Skeletal muscle satellite cell (primary cell): Measurements from ENCODE around the gene ISM1.

ENCODE experiments used
- H3K27me3 ChIP-seq: 2 replicates; pipeline ENCODE4 v1.7.0; 2013; ENCODE audit warnings: low read length; ENCODE audit not compliant: control insufficient read depth, insufficient read depth
- H3K36me3 ChIP-seq: 2 replicates; pipeline ENCODE4 v1.7.0; 2013; ENCODE audit warnings: mild to moderate bottlenecking, control low read depth, low read length; ENCODE audit not compliant: insufficient read depth
- H3K4me1 ChIP-seq: 2 replicates; pipeline ENCODE4 v1.7.0; 2013; ENCODE audit warnings: low read length; ENCODE audit not compliant: control insufficient read depth, insufficient read depth
- H3K4me2 ChIP-seq: 2 replicates; pipeline ENCODE4 v1.7.0; 2013; ENCODE audit warnings: mild to moderate bottlenecking, low read length
- H3K4me3 ChIP-seq: 2 replicates; pipeline ENCODE4 v1.7.0; 2013; ENCODE audit warnings: low read length
- H3K9ac ChIP-seq: 2 replicates; pipeline ENCODE4 v1.7.0; 2013; ENCODE audit warnings: mild to moderate bottlenecking, low read depth, low read length, moderate library complexity
- H3K9me3 ChIP-seq: replicated peaks from 2 replicates; pipeline ENCODE4 v1.7.0; 2013; ENCODE audit warnings: mild to moderate bottlenecking, control low read depth, low read length

ISM1 gene

DNA sequence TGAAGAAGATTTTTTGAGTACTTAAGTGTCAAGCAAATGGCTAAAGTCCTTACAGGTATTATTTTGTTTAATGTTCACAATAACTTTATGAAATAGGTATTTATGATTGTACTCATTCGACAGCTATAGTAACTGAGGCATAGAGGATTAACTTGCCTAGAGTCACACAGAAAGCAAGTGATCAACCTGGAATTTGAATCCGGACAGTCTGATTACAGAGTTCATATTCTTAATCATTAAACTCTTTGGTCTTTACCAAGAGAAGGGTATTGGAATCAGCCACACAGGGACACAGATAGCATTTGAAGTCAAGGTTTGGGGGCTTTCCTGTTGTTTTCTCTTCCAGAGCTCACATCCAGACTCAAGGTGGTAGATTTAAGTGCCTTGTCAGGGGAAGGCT is 69.7 kb downstream of the ISM1 start:
- Histone ChIP-seq H3K9me3 (no peaks in the 10 kb centered on the region), H3K4me1 (no peaks in the 10 kb centered on the region), H3K4me2 (no peak overlapping the region), H3K27me3 (peaks cover 4% of the 10 kb centered on the region), H3K36me3 (no peaks in the 10 kb centered on the region), H3K9ac (no peak overlapping the region), H3K4me3 (no peak overlapping the region)

DNA sequence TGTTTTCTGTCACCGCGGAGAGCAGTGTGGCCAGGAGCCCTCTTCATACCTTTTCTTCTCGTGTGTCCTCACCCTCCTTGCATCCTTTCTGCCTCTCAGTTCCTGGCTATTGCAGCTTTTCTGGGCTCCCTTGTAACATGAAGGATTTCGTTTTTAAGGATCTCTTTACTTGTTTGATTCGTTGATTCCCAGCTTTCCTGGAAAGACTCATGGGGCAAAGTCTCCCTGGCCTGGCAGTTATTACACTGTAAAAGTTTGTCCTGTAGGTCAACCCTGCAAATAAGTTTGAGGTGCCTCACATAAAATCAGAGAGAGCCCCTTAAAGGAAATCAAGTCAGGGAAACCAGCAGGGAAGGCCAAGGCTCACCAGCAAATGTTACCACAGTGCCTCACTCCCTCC is 70.1 kb downstream of the ISM1 start:
- Histone ChIP-seq H3K36me3 (no peaks in the 10 kb centered on the region), H3K4me2 (no peak overlapping the region), H3K4me1 (no peaks in the 10 kb centered on the region), H3K27me3 (peaks cover 4% of the 10 kb centered on the region), H3K9ac (no peak overlapping the region), H3K4me3 (no peak overlapping the region), H3K9me3 (no peaks in the 10 kb centered on the region)

- Histone ChIP-seq H3K4me1 (no peaks in the 10 kb centered on the region), H3K9ac (no peak overlapping the region), H3K36me3 (no peaks in the 10 kb centered on the region), H3K4me2 (no peak overlapping the region), H3K27me3 (peaks cover 4% of the 10 kb centered on the region), H3K9me3 (no peaks in the 10 kb centered on the region), H3K4me3 (no peak overlapping the region)
These were observed 71.3 kb downstream of the ISM1 start for GRCh38 chr20:13292201-13292885.

- Histone ChIP-seq H3K4me2 (no peak overlapping the region), H3K4me3 (no peak overlapping the region), H3K36me3 (no peaks in the 10 kb centered on the region), H3K9ac (no peak overlapping the region), H3K27me3 (peaks cover 4% of the 10 kb centered on the region), H3K9me3 (no peaks in the 10 kb centered on the region), H3K4me1 (no peaks in the 10 kb centered on the region)
These were observed 73.4 kb downstream of the ISM1 start for GRCh38 chr20:13294522-13294921.

DNA sequence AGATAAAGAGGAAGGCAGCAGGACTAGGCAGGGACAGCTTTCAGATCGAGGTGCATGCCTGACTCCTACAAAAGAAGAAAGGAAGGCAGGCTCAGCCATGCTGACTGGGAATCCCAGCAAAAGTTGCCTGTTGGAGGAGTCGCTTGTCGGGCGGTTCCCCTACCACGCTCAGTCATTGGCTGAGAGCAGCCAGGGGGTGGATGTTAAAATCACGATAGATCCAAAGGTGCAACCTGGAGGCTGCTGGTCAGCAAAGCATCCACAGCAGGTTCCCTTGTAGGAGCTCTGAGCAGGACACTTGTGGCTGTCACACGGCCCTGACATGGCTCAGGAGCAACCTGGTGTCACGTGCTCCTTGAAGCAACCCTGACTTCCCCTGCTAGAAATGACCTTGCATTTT is 74.6 kb downstream of the ISM1 start:
- no peak overlapping the region for H3K9ac ChIP-seq

DNA sequence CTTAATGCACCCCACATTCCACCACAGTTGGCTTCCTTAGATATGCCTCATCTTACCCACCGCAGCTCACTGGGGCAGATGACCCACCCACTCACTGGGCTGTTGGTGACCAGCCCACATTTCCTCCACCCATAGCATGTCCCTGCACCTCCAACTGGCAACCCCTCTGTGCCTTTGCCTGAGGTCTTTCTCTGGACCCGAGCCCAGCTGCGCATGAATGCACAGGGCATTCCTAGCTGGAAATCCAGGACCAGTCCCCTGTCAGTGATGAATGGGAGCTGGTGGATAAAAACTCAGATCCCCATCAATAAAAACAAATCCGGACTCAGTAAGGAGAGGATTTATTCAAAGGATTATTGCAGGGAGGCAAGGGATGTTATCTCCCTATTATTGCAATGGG is 75.0 kb downstream of the ISM1 start:
- no peak overlapping the region for H3K4me3 ChIP-seq
- no peak overlapping the region for H3K4me2 ChIP-seq
- H3K4me1 ChIP-seq: no peaks in the 10 kb centered on the region
- H3K36me3 ChIP-seq: no peaks in the 10 kb centered on the region
- H3K27me3 ChIP-seq: peaks cover 4% of the 10 kb centered on the region
- no peak overlapping the region for H3K9ac ChIP-seq
- no peaks in the 10 kb centered on the region for H3K9me3 ChIP-seq

More for the DNA sequence above, 74.6 kb downstream of the ISM1 start:
- Histone ChIP-seq H3K4me3 (no peak overlapping the region), H3K4me2 (no peak overlapping the region), H3K36me3 (no peaks in the 10 kb centered on the region), H3K4me1 (no peaks in the 10 kb centered on the region), H3K27me3 (peaks cover 4% of the 10 kb centered on the region), H3K9me3 (no peaks in the 10 kb centered on the region)

DNA sequence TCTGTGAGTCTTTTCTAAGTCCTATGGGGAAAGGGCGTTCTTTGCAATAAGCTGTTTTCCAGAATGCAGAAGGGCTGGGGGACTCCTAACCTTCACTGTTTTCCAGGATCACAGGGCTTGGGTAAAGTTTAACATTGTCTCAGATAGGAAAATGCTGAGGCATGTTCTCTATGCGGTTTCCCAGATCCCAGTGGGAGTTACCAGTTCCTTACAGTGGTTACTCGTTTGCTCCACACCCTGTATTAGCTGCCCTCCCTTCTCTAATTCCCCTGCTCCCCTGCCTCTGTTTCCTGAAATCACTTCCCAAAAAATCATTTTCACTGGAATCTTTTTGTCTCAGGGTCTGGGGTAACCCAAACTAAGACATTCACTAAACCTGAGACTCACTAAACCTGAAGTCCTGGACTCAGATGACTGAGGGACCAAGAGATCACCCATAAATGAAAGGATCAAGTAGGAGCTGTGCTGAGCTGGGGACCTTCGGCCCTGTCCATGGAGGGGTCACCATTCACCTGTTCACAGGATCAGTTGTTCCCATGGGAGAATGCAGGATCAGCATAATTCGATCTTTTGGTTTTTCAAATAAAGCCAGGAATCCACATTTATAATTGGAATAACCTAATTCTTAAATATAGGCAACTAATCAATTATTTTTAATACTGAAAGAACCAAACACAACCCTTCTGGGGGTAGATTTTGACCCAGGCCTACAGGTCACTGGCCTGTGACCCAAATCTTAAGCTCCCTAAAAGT is 76.2 kb downstream of the ISM1 start:
- H3K4me3 ChIP-seq: no peak overlapping the region

DNA sequence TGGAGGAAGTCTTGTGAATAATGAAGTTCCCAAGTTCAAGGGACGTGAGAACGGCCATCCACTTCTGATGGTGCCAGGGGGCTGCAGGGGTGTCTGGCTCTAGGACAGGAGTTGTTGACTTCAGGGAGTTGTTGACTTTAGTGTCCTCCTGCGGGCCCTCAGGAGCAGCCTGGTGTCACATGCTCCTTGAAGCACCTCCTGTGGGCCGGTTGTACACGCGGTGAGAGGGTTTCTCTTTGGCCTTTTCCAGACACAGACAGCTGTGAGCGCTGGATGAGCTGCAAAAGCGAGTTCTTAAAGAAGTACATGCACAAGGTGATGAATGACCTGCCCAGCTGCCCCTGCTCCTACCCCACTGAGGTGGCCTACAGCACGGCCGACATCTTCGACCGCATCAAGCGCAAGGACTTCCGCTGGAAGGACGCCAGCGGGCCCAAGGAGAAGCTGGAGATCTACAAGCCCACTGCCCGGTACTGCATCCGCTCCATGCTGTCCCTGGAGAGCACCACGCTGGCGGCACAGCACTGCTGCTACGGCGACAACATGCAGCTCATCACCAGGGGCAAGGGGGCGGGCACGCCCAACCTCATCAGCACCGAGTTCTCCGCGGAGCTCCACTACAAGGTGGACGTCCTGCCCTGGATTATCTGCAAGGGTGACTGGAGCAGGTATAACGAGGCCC is 77.8 kb downstream of the ISM1 start:
- Histone ChIP-seq H3K9me3 (no peaks in the 10 kb centered on the region), H3K9ac (no peak overlapping the region), H3K36me3 (no peaks in the 10 kb centered on the region), H3K4me1 (no peaks in the 10 kb centered on the region), H3K4me3 (no peak overlapping the region), H3K27me3 (no peaks in the 10 kb centered on the region), H3K4me2 (no peak overlapping the region)

More for the DNA sequence above, 76.2 kb downstream of the ISM1 start:
- no peak overlapping the region for H3K4me2 ChIP-seq
- H3K27me3 ChIP-seq: no peaks in the 10 kb centered on the region
- no peak overlapping the region for H3K9ac ChIP-seq
- H3K36me3 ChIP-seq: no peaks in the 10 kb centered on the region
- H3K4me1 ChIP-seq: no peaks in the 10 kb centered on the region
- H3K9me3 ChIP-seq: no peaks in the 10 kb centered on the region

GRCh38 chr20:13299401-13299800 is 78.3 kb downstream of the ISM1 start:
- H3K27me3 ChIP-seq: no peaks in the 10 kb centered on the region
- no peaks in the 10 kb centered on the region for H3K36me3 ChIP-seq
- H3K9me3 ChIP-seq: no peaks in the 10 kb centered on the region
- H3K9ac ChIP-seq: no peak overlapping the region
- H3K4me1 ChIP-seq: no peaks in the 10 kb centered on the region
- H3K4me2 ChIP-seq: no peak overlapping the region
- no peak overlapping the region for H3K4me3 ChIP-seq

GRCh38 chr20:13301596-13301995 is 80.5 kb downstream of the ISM1 start:
- no peak overlapping the region for H3K4me2 ChIP-seq
- H3K9me3 ChIP-seq: no peaks in the 10 kb centered on the region
- no peak overlapping the region for H3K9ac ChIP-seq
- no peaks in the 10 kb centered on the region for H3K36me3 ChIP-seq
- H3K27me3 ChIP-seq: peaks cover 1% of the 10 kb centered on the region
- no peaks in the 10 kb centered on the region for H3K4me1 ChIP-seq
- no peak overlapping the region for H3K4me3 ChIP-seq

DNA sequence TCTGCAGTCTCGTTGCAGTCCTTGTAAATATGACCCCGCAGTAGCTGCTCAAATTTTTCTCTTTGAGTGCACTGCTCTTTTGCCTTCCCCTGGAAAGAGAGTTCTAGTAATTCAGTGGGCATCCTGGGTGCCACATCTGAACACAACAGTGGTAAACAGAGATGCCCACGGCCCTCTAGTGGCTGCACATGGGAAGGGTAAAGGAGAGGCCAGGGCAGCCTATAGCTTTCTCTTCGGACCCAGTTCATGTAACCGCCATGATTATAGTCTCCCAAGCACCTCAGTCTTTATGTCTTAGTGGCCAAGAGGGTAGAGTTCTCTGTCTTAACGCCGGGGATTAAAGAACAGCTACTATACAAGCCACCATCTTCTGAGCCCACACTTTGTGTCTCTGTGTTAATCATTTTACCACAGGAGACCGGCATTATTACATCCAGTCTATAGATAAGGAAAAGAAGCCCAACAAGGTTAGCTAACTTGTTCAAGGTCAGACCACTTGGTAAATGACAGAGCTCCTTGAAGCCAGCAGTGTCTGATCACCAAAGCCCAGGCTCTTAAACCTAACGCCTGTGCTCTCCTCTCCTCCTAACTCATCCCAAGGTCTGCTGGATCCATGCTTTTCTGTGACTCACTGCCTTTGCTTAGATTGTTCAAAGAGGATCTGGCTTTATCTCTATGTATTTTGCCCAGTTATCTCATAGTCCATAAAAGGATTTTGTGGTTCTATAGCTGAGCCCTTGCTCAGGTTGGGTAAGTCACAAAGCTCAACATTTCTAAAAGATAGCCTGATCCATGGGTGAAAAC is 81.8 kb downstream of the ISM1 start:
- no peak overlapping the region for H3K4me2 ChIP-seq
- peaks cover 6% of the 10 kb centered on the region for H3K27me3 ChIP-seq
- H3K4me3 ChIP-seq: no peak overlapping the region
- no peaks in the 10 kb centered on the region for H3K9me3 ChIP-seq
- H3K36me3 ChIP-seq: no peaks in the 10 kb centered on the region
- H3K9ac ChIP-seq: no peak overlapping the region
- H3K4me1 ChIP-seq: no peaks in the 10 kb centered on the region
